K562 treated with DMSO at 1 percent for 48 hours (cell line): Measurements from ENCODE around the gene HSPA2. TPM values are rescaled to one million over a fixed set of nuclear protein-coding genes. Genes with fewer than 3 reads are reported as not detected.

Source experiments
- total RNA-seq: library from RNA; unstranded; fragments of 300-600 nt; gene quantifications from 2 replicates; pipeline ENCODE4 v1.2.3, GENCODE V29; 2022; ENCODE audit warnings: low replicate concordance; ENCODE audit errors: extremely low read depth

HSPA2 gene
- total RNA-seq = not detected in 2 replicates

DNA sequence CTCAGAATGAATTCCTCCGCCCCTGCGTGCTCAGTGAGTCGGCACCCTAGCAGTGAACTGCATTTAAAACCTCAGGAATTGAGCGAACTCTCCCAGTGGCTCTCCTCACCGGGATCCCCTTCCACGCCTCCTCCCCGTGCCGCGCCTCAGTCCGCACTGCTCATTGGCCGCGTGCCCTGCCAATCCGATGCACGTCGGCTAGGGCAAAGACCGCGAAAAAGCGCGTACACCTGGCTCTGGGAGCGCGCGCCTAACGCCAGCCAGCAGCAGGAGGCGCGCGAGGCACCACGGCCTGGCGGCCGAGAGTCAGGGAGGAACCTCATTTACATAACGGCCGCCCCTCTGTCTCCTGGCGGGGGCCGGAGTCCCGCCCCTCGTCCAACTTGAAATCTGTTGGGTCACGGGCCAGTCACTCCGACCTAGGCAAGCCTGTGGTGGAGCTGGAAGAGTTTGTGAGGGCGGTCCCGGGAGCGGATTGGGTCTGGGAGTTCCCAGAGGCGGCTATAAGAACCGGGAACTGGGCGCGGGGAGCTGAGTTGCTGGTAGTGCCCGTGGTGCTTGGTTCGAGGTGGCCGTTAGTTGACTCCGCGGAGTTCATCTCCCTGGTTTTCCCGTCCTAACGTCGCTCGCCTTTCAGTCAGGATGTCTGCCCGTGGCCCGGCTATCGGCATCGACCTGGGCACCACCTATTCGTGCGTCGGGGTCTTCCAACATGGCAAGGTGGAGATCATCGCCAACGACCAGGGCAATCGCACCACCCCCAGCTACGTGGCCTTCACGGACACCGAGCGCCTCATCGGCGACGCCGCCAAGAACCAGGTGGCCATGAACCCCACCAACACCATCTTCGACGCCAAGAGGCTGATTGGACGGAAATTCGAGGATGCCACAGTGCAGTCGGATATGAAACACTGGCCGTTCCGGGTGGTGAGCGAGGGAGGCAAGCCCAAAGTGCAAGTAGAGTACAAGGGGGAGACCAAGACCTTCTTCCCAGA, at the start of gene HSPA2:
Gene HSPA2, plus strand, starts transcription at position 534 of the 995 bp plus-strand sequence. Its CDS starts 109 bp downstream, at position 643.

DNA sequence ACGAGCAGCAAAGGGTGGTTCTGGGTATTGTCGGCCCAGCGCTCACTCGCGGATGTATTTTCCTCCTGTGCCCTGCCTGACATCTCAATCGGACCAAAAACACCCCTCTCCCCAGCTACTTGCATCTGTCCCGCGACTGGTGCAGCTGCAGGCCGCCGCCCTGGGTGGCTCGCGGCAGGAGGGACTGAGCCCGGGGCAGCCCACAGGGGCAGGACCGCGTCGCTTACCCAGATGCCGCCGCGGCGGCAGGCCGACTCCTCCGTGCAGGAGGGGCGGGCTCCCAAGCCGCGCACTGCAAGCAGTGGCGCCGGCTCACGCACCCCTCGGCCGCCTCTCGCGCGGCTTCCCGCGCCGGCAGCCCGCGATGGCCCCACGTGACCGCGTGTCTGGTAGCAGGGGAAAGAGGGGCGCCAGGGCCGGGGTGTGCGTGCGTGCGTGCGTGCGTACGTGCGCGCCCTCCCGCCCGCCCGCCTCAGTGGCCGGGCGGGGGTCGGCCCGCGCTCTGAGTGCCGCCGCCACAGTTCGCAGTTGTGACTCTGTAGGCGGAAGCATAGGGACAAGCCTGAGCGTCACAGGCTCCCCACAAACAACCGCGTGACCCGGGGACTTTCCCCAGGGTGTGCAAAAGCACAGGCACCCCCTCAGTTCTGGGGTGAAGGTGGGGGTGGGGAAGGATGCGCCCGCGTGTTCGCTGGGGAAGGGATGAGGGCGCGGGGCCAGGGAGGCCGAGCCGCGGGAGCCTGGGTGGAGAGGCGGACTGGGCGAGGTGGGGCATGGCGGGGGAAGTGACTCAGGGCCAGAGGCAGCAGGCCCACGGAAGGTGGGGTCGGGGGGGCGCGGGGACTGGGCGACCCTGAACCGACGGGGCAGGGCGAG, 36.9 kb upstream of the HSPA2 start, which contains the start of gene ZBTB25:
Gene ZBTB25, minus strand, starts transcription at position 405 of the 876 bp plus-strand sequence. CDS start 13,305 bp downstream, outside the sequence.

DNA sequence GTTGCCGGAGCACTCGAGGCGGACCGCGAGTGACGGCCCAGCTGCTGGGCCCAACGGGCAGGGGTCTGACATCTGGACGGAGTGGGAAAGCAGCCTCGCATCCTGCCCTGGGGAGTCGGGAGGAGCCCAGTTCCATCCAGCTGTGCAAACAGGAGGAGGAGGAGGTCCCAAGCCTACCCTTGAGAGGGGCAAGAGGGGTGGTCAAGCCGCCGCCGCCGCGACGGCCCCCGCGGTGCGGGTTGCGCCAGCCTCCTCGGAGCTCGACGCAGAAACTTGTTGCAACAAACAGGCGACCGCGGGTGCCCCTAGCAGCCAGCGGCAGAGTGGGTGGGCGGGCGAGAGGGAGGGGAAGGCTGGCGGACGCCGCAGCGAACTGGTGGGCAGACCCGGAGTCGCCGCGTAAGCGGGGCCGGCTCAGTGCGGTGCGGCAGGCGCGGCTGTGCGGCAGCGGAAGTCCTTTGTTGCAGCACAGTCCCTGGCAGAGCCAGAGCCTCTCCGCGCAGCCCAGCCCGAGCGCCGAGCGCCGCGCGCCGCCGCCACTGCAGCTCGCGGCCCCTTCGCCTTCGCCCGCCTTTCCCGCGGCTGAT, 36.1 kb upstream of the HSPA2 start, which contains the start of gene ZBTB1:
Gene ZBTB1, plus strand, starts transcription at position 461 of the 587 bp plus-strand sequence. CDS start 16,735 bp downstream, outside the sequence.

DNA sequence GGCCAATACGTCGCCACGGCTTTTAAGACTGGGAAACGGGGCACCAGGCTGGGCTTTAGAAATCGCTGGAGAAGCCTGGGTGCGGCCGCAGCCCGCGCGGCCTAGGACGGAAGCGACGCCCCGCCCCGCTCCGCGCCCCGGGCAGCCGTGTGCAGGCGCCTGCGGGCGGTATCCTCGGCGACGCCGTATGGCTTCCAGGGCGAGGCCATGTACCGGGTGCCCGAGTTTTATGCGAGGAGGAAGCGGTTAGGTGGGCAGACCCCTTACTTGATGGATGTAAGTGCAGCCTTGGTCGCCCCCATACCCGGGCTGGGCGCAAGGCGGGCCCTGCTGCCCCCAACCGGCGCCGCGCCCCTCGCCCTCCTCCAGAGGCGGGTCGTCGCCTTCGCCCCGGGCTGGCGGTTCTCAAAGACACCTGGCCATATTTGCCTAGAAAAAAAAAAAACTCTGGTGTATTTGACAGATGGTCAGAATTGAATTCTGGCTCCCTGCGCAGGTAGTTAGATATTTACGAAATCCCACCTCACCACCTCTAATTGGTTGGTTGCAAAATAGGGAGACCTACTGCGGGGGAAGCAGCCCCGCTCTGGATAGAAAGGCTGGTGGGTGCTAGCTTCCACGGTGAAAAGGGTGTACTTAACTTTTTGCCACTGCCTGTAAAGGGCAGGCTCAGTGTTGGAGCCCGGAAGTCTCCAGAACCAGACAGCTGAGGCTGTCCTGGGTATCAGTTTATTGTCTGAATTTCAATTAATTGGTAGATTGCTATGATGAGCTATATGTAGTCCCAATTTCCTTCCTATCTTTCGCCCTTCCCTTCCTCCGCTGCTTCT, 9.5 kb downstream of the HSPA2 start, which contains the start of gene PPP1R36:
Gene PPP1R36, plus strand, starts transcription at position 171 of the 830 bp plus-strand sequence. Its CDS starts 37 bp downstream, at position 208.

Other genes with a start within 250 kb of the HSPA2 start
- gene ESR2, start 246.4 kb upstream of the HSPA2 start, total RNA-seq = not detected in 2 replicates
- not detected in 2 replicates for gene MTHFD1, start 152.4 kb upstream of the HSPA2 start, total RNA-seq
- gene AKAP5, start 75.2 kb upstream of the HSPA2 start, total RNA-seq = not detected in 2 replicates
- gene ZBTB25, start 36.9 kb upstream of the HSPA2 start, total RNA-seq = not detected in 2 replicates
- not detected in 2 replicates for gene ZBTB1, start 36.0 kb upstream of the HSPA2 start, total RNA-seq
- gene PPP1R36, start 9.2 kb downstream of the HSPA2 start, total RNA-seq = not detected in 2 replicates
- not detected in 2 replicates for gene PLEKHG3, start 163.7 kb downstream of the HSPA2 start, total RNA-seq